Smooth muscle cell (in vitro differentiated cells): ENCODE results near the gene CLIP2. TPM values are rescaled to one million over a fixed set of nuclear protein-coding genes. Genes with fewer than 3 reads are reported as not detected.

Experiments used
- DNase-seq: peaks from one replicate; lab custom pipeline; 2025; ENCODE audit not compliant: unreplicated experiment; lab: John Stamatoyannopoulos, UW
- H2AFZ ChIP-seq: fragments of 200-600 bp; sonication (generic); 2 replicates; pipeline ENCODE4 v1.6.0; 2016; ENCODE audit warnings: antibody characterized with exemption, low read depth, mild to moderate bottlenecking
- H3F3A ChIP-seq: fragments of 200-600 bp; sonication (generic); 2 replicates; pipeline ENCODE4 v1.6.0; 2017; ENCODE audit warnings: antibody characterized with exemption, low read depth
- H3K27ac ChIP-seq: fragments of 200-600 bp; sonication (generic); 2 replicates; pipeline ENCODE4 v1.5.1; 2016; ENCODE audit warnings: low read depth, mild to moderate bottlenecking
- H3K27me3 ChIP-seq: fragments of 200-600 bp; sonication (generic); 2 replicates; pipeline ENCODE4 v1.6.1; 2016; ENCODE audit warnings: low read depth, mild to moderate bottlenecking
- H3K36me3 ChIP-seq: fragments of 200-600 bp; sonication (generic); 2 replicates; pipeline ENCODE4 v1.5.1; 2016; ENCODE audit warnings: low read depth
- H3K4me1 ChIP-seq: fragments of 200-600 bp; sonication (generic); 2 replicates; pipeline ENCODE4 v1.5.1; 2016; ENCODE audit warnings: low read depth
- H3K4me2 ChIP-seq: fragments of 200-600 bp; sonication (generic); 2 replicates; pipeline ENCODE4 v1.6.0; 2016; ENCODE audit warnings: mild to moderate bottlenecking
- H3K4me3 ChIP-seq: fragments of 200-600 bp; sonication (generic); 2 replicates; pipeline ENCODE4 v1.5.1; 2016; ENCODE audit warnings: mild to moderate bottlenecking
- H3K79me2 ChIP-seq: fragments of 200-600 bp; sonication (generic); 2 replicates; pipeline ENCODE4 v1.6.0; 2016; ENCODE audit warnings: low read depth, mild to moderate bottlenecking
- H3K9ac ChIP-seq: fragments of 200-600 bp; sonication (generic); 2 replicates; pipeline ENCODE4 v1.6.0; 2016; ENCODE audit warnings: low read depth
- H3K9me3 ChIP-seq: fragments of 200-600 bp; sonication (generic); replicated peaks from 2 replicates; pipeline ENCODE4 v1.5.1; 2016; ENCODE audit warnings: low read depth
- H4K20me1 ChIP-seq: fragments of 200-600 bp; sonication (generic); 2 replicates; pipeline ENCODE4 v1.6.0; 2016; ENCODE audit warnings: low read depth
- CTCF ChIP-seq: fragments of 200-600 bp; sonication (generic); IDR thresholded peaks from 2 replicates; pipeline ENCODE4 v1.5.1; 2017; ENCODE audit warnings: borderline replicate concordance, mild to moderate bottlenecking, antibody characterized with exemption; ENCODE audit not compliant: insufficient read depth, poor library complexity, severe bottlenecking
- WGBS: methylation state at CpG from one replicate; pipeline ENCODE4 v1.1.7; 2016; ENCODE audit warnings: low lambda C conversion rate; 5-methylcytosine and 5-hydroxymethylcytosine counted together
- polyA plus RNA-seq: library from polyadenylated mRNA; unstranded; fragments of >200 nt; fragmentation: Nextera tagmentation; extraction: Ambion mirVana; gene quantifications from 2 replicates; pipeline ENCODE4 v1.2.1, GENCODE V29; 2016
- total RNA-seq: library from RNA; depleted of rRNA; stranded (reverse); fragments of >200 nt; gene quantifications from 2 replicates; pipeline ENCODE4 v1.2.3, GENCODE V29; 2014

Gene CLIP2
- total and polyA plus RNA-seq, 2 experiments from 2014 or later = 12.1 to 23.3 TPM

GRCh38 chr7:74263399-74264120, 25.6 kb upstream of the CLIP2 start:
- Histone ChIP-seq H2AFZ (no peak overlapping the region), H3K4me3 (no peak overlapping the region), H3K79me2 (no peaks in the 10 kb centered on the region), H3K9ac (no peak overlapping the region), H3K27ac (no peak overlapping the region), H3K9me3 (no peaks in the 10 kb centered on the region), H3K36me3 (no peaks in the 10 kb centered on the region), H3F3A (no peaks in the 10 kb centered on the region), H4K20me1 (no peaks in the 10 kb centered on the region), H3K27me3 (no peaks in the 10 kb centered on the region), H3K4me1 (no peaks in the 10 kb centered on the region), H3K4me2 (no peak overlapping the region)
- 92% methylated on average over 21 of the region's 21 CpGs for whole genome bisulfite sequencing
- TF ChIP-seq CTCF = no peak
- no peak for DNase-seq

GRCh38 chr7:74266191-74266963, 22.8 kb upstream of the CLIP2 start:
- Histone ChIP-seq H3K79me2 (no peaks in the 10 kb centered on the region), H3K27me3 (no peaks in the 10 kb centered on the region), H4K20me1 (no peaks in the 10 kb centered on the region), H3K9me3 (no peaks in the 10 kb centered on the region), H3K36me3 (no peaks in the 10 kb centered on the region), H3K4me3 (no peak overlapping the region), H3F3A (peaks cover 6% of the 10 kb centered on the region), H3K4me1 (no peaks in the 10 kb centered on the region), H3K27ac (no peak overlapping the region), H3K4me2 (no peak overlapping the region), H2AFZ (no peak overlapping the region), H3K9ac (no peak overlapping the region)
- DNase-seq = no peak
- TF ChIP-seq CTCF = no peak
- 93% methylated on average over 7 of the region's 7 CpGs for WGBS

- Histone ChIP-seq H3K36me3 (no peaks in the 10 kb centered on the region), H3K4me3 (no peak overlapping the region), H3K9me3 (no peaks in the 10 kb centered on the region), H2AFZ (no peak overlapping the region), H3K4me2 (no peak overlapping the region), H3K79me2 (no peaks in the 10 kb centered on the region), H4K20me1 (no peaks in the 10 kb centered on the region), H3K27ac (no peak overlapping the region), H3K27me3 (no peaks in the 10 kb centered on the region), H3K4me1 (no peaks in the 10 kb centered on the region), H3K9ac (no peak overlapping the region), H3F3A (peaks cover 17% of the 10 kb centered on the region)
- TF ChIP-seq CTCF = no peak
- no peak for DNase-seq
- WGBS = 77% methylated on average over 13 of the region's 13 CpGs
Observed at GRCh38 chr7:74267756-74268565, 21.2 kb upstream of the CLIP2 start.
